PC-9 (cell line): ENCODE results near the gene BAIAP3. TPM values are rescaled to one million over a fixed set of nuclear protein-coding genes. Genes with fewer than 3 reads are reported as not detected.
"Not testable (repeated sequence)": the region's sequence is repeated elsewhere in the genome, so short reads cannot be mapped to it uniquely, and the experiment has no call there.

ENCODE experiments used
- BruUV-seq: library from RNA; stranded (reverse); fragments of 400-500 nt; replicated peaks from 2 replicates; lab custom pipeline; 2021; lab: Mats Ljungman, UMichigan
- CTCF ChIA-PET: fragments of 300-600 bp; sonication (Branson Sonifier 250); formaldehyde crosslinking; loops from one replicate; lab custom pipeline; 2022; ENCODE audit warnings: antibody characterized with exemption; lab: Charles Lee
- POLR2A ChIA-PET: fragments of 300-600 bp; sonication (Branson Sonifier 250); formaldehyde crosslinking; loops from one replicate; lab custom pipeline; 2022; ENCODE audit warnings: antibody characterized with exemption; ENCODE audit not compliant: unreplicated experiment; lab: Charles Lee
- DNase-seq, 2 experiments: peaks; one replicate each; pipeline versions ENCODE4 v3.0.0 to v3.0.0-alpha.2; 2015 to 2022; ENCODE audit warnings: mixed read lengths in 1 of 2
- H2AFZ ChIP-seq: fragments of 200-600 bp; sonication (generic); 2 replicates; pipeline ENCODE4 v1.8.1; 2017; ENCODE audit warnings: antibody characterized with exemption
- H3F3A ChIP-seq: fragments of 200-600 bp; sonication (generic); 2 replicates; pipeline ENCODE4 v1.8.1; 2017; ENCODE audit warnings: antibody characterized with exemption, mild to moderate bottlenecking, low read depth; ENCODE audit not compliant: insufficient read depth
- H3K27ac ChIP-seq: fragments of 200-600 bp; sonication (generic); 2 replicates; pipeline ENCODE4 v1.6.1; 2016; ENCODE audit warnings: mixed run types
- H3K27me3 ChIP-seq: fragments of 200-600 bp; sonication (generic); 2 replicates; pipeline ENCODE4 v1.6.1; 2016; ENCODE audit warnings: low read depth, mixed run types; ENCODE audit not compliant: insufficient read depth
- H3K36me3 ChIP-seq: fragments of 200-600 bp; sonication (generic); 2 replicates; pipeline ENCODE4 v1.6.1; 2016; ENCODE audit warnings: low read depth, mixed run types
- H3K4me1 ChIP-seq: fragments of 200-600 bp; sonication (generic); replicated peaks from 2 replicates; pipeline ENCODE4 v1.6.1; 2016; ENCODE audit warnings: mixed run types; ENCODE audit not compliant: insufficient read depth
- H3K4me2 ChIP-seq: fragments of 200-600 bp; sonication (generic); 2 replicates; pipeline ENCODE4 v1.6.1; 2017; ENCODE audit warnings: mixed run types
- H3K4me3 ChIP-seq: fragments of 200-600 bp; sonication (generic); 2 replicates; pipeline ENCODE4 v1.6.1; 2016; ENCODE audit warnings: mixed run types
- H3K79me2 ChIP-seq: fragments of 200-600 bp; sonication (generic); 2 replicates; pipeline ENCODE4 v1.6.1; 2017; ENCODE audit warnings: low read depth, mixed run types
- H3K9me2 ChIP-seq: fragments of 200-600 bp; sonication (generic); 2 replicates; pipeline ENCODE4 v1.8.1; 2017; ENCODE audit warnings: mild to moderate bottlenecking; ENCODE audit not compliant: insufficient read depth
- H3K9me3 ChIP-seq: fragments of 200-600 bp; sonication (generic); 2 replicates; pipeline ENCODE4 v1.8.1; 2016; ENCODE audit warnings: low read depth; ENCODE audit not compliant: insufficient read depth
- H4K20me1 ChIP-seq: fragments of 200-600 bp; sonication (generic); 2 replicates; pipeline ENCODE4 v1.8.1; 2017; ENCODE audit not compliant: insufficient read depth
- EZH2 ChIP-seq: fragments of 200-600 bp; sonication (generic); IDR thresholded peaks from 2 replicates; pipeline ENCODE4 v1.8.0; 2017; ENCODE audit warnings: antibody characterized with exemption, low read depth
- intact Hi-C: fragments of 100-400 bp; cut with micrococcal nuclease; formaldehyde crosslinking; loops from one replicate; pipeline ENCODE4 v1.10.0; 2022; ENCODE audit not compliant: unreplicated experiment
- total RNA-seq: library from RNA; stranded (reverse); gene quantifications from 2 replicates; pipeline ENCODE4 v1.2.3, GENCODE V29; 2021
- TF ChIP-seq, protein P1 (sequence below): fragments of 200-600 bp; sonication (generic); conservative IDR thresholded peaks from 2 replicates; pipeline ENCODE4 v1.6.1; 2017; ENCODE audit warnings: mixed run types, antibody characterized with exemption, mild to moderate bottlenecking, moderate library complexity

The BAIAP3 gene
- total RNA-seq, 1 experiment from 2014 or later, result 35.0 TPM

DNA sequence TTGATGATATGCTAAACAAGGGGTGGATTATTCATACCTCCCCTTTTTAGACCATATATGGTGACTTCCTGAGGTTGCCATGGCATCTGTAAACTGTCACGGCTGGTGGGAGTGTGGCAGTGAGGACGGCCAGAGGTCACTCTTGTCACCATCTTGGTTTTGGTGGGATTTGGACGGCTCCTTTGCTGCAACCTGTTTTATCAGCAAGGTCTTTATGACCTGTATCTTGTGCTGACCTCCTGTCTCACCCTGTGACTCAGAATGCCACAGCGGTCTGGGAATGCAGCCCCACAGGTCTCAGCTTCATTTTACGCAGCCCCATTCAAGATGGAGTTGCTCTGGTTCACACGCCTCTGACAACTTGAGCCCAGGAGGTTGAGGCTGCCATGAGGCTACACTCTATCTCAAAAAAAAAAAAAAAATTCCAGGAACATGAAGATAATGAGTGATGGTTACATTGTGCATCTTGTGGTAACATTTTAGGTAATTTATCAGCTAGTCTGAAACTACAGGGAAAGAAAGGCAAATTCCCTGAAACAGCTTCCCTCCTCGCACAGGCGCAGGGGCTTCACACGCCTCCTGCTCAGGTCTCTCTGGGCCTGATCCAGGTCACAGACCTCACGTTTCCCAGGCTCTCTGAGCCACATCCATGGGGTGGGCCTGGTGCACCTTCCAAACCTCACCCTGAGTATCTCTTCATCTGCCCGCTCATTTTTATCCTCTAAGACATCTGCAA lies 39.4 kb upstream of the BAIAP3 start:
- peaks cover 28% of the 10 kb centered on the region for H3F3A ChIP-seq
- no peak overlapping the region for H2AFZ ChIP-seq
- no peak overlapping the region for H3K27ac ChIP-seq
- BruUV-seq, result no TSS peak
- H3K4me3 ChIP-seq, result no peak overlapping the region
- TF ChIP-seq, protein P1, sequence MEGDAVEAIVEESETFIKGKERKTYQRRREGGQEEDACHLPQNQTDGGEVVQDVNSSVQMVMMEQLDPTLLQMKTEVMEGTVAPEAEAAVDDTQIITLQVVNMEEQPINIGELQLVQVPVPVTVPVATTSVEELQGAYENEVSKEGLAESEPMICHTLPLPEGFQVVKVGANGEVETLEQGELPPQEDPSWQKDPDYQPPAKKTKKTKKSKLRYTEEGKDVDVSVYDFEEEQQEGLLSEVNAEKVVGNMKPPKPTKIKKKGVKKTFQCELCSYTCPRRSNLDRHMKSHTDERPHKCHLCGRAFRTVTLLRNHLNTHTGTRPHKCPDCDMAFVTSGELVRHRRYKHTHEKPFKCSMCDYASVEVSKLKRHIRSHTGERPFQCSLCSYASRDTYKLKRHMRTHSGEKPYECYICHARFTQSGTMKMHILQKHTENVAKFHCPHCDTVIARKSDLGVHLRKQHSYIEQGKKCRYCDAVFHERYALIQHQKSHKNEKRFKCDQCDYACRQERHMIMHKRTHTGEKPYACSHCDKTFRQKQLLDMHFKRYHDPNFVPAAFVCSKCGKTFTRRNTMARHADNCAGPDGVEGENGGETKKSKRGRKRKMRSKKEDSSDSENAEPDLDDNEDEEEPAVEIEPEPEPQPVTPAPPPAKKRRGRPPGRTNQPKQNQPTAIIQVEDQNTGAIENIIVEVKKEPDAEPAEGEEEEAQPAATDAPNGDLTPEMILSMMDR, result no peak
- TF ChIP-seq EZH2, result no peak
- peak overlapping the region; percentile 7; the same call in 1 of the 2 replicates for H3K4me2 ChIP-seq
- no peaks in the 10 kb centered on the region for H3K79me2 ChIP-seq
- POLR2A ChIA-PET, result no interaction called here
- no peaks in the 10 kb centered on the region for H4K20me1 ChIP-seq
- CTCF ChIA-PET, result no interaction called here
- H3K9me2 ChIP-seq, result no peaks in the 10 kb centered on the region
- H3K4me1 ChIP-seq, result peaks cover 33% of the 10 kb centered on the region
- H3K9me3 ChIP-seq, result no peaks in the 10 kb centered on the region
- peaks cover under 1% of the 10 kb centered on the region; the same call in 1 of the 2 replicates for H3K27me3 ChIP-seq
- intact Hi-C loops, result no loop called here
- no peaks in the 10 kb centered on the region for H3K36me3 ChIP-seq
- peak; percentile 44 to 66 for DNase-seq

DNA sequence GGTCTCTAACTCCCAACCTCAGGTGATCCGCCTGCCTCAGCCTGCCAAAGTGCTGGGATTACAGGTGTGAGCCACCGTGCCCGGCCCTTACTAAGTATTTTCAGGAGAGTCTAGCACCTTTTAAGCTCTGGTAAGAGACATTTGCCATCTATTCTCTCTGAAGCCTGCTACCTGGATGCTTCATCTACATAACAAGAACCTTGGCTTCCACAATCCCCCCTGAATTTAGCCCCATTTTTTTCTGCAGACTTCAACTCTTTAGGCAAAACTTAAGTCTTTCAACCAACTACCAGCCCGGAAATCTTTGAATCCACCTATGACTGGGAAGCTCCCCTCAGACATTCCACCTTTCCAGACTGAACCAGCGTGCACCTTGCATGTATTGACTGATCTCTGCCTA lies 38.0 kb upstream of the BAIAP3 start:
- H3K4me2 ChIP-seq, result no peak overlapping the region
- CTCF ChIA-PET, result interaction anchor here (0.6 kb wide), 1 partner anchor 402 kb away, joined by 3 read pairs; no protein-coding TSS in a partner anchor
- peaks cover 35% of the 10 kb centered on the region for H3K4me1 ChIP-seq
- no peaks in the 10 kb centered on the region for H3K9me2 ChIP-seq
- H3K4me3 ChIP-seq, result no peak overlapping the region
- POLR2A ChIA-PET, result no interaction called here
- H3K9me3 ChIP-seq, result no peaks in the 10 kb centered on the region
- DNase-seq, result no peak
- BruUV-seq, result no TSS peak
- H4K20me1 ChIP-seq, result no peaks in the 10 kb centered on the region
- intact Hi-C loops, result no loop called here
- H3F3A ChIP-seq, result peaks cover 28% of the 10 kb centered on the region
- H3K27ac ChIP-seq, result no peak overlapping the region
- no peaks in the 10 kb centered on the region for H3K79me2 ChIP-seq
- no peaks in the 10 kb centered on the region for H3K27me3 ChIP-seq
- H3K36me3 ChIP-seq, result no peaks in the 10 kb centered on the region
- H2AFZ ChIP-seq, result no peak overlapping the region
- TF ChIP-seq, protein P1, result no peak
- no peak for TF ChIP-seq EZH2

DNA sequence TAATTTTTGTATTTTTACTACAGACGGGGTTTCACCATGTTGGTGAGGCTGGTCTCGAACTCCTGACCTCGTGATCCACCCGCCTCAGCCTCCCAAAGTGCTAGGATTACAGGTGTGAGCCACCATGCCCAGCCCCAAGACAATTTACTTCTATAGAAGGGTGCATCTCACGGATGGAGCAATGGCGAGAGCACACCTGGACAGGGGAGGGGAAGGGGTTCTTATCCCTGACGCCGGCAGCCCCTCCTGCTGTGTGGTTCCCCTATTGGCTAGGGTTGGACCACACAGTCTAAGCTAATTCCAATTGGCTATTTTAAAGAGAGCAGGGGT lies 36.8 kb upstream of the BAIAP3 start:
- intact Hi-C loops, result loop anchor here (2.0 kb wide), 1 partner anchor 38 kb away; no protein-coding TSS in a partner anchor
- peaks cover 30% of the 10 kb centered on the region for H3F3A ChIP-seq
- H3K4me2 ChIP-seq, result peak overlapping the region; percentile 14
- H3K27me3 ChIP-seq, H2AFZ ChIP-seq, H3K79me2 ChIP-seq, H3K9me3 ChIP-seq, H4K20me1 ChIP-seq, BruUV-seq, H3K36me3 ChIP-seq, H3K9me2 ChIP-seq, H3K4me3 ChIP-seq, DNase-seq: not testable (repeated sequence)
- CTCF ChIA-PET, result interaction anchor here (0.6 kb wide), 1 partner anchor 581 kb away, joined by 3 read pairs; no protein-coding TSS in a partner anchor
- H3K27ac ChIP-seq, result peak overlapping the region; percentile 99
- peaks cover 38% of the 10 kb centered on the region for H3K4me1 ChIP-seq
- POLR2A ChIA-PET, result interaction anchor here (0.7 to 0.8 kb wide), 2 partner anchors 39 to 486 kb away, joined by 3 to 7 read pairs; partner anchors contain the start of gene SPSB3
